Lower leg skin (tissue), 3 donors: Measurements from ENCODE around the gene CES2.

Experiments used
- CTCF ChIP-seq, 3 donors: fragments of 450-650 bp; IDR thresholded peaks; one replicate each; pipeline ENCODE4 v1.5.1; 2016; ENCODE audit warnings: antibody characterized with exemption in 3 of 3, mild to moderate bottlenecking in 3 of 3, moderate library complexity in 2 of 3
- POLR2A ChIP-seq, 2 donors: fragments of 450-650 bp; IDR thresholded peaks; one replicate each; pipeline ENCODE4 v1.6.1; 2016 to 2017; ENCODE audit warnings: antibody characterized with exemption in 2 of 2, mild to moderate bottlenecking in 1 of 2, moderate library complexity in 1 of 2

DNA sequence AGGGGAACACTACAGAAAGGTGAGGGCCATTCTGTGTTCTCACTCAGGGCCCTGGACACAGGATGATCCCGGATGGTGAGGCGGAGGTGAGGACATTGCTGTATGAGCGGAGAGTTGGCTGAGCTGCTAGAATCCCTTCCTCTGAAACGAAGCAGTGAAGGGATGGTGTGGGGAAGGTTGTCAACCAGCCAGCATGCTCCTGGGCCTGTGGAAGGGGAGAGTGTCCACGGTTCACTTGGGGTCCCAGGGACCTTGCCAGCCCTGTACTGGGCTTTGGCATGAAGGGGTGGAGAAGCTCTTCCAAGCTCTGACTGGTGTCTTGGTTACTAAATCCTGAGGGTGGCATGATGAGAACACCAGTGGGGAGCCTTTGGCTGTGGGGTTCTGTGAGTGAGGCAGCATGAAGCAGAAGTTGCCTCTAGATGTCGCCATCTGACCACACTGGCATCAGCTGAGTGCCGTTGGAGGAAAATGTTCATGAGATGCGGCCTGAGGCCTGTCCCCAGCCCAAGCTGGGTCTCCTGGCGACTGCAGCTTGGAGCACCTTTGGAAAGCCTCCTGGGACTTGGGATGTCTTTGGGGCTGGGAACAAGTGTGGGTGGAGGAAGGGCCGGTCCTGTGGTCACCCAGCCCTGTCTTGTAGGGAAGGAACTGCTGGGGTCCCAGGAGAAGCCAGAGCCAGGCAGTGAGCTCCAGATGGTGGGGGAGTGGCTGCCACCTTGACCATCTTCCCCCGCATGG, 40.2 kb upstream of the CES2 start:
- TF ChIP-seq CTCF (IDR thresholded peaks at IDR 0.05) (peak in 1 of 3 donors; percentile 37), POLR2A (IDR thresholded peaks at IDR 0.05) (no peak)
